22Rv1 (cell line): ENCODE data around the gene ATP6V1G3.

Experiments used
- H3K27ac ChIP-seq: fragments of 450-650 bp; 2 replicates; pipeline ENCODE4 v1.5.1; 2017
- ZFX ChIP-seq: fragments of 450-650 bp; IDR thresholded peaks from 2 replicates; pipeline ENCODE4 v1.6.1; 2017; ENCODE audit warnings: antibody characterized with exemption, borderline replicate concordance
- TF ChIP-seq, protein P1 (sequence below): fragments of 450-650 bp; IDR thresholded peaks from 2 replicates; pipeline ENCODE4 v1.5.1; 2017; ENCODE audit warnings: mild to moderate bottlenecking

Gene ATP6V1G3

DNA sequence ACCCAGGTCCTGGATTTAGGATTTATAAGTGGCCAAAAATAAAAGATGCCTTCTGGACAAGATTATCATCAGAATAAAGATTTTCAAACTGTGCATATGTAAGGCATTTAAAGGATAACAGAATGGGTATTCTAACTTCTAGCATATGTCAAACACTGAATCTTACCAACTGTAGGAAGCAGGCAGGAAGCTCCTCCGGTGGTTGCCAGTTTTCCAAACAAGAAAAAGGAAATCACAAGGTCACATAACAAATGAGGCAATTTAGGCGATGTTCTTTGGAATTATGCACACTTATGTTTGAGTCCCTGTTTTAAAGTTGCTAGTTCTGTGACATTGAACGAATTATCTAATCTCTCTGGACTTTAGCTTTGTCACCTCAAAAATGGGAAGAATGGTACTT is 48.9 kb downstream of the ATP6V1G3 start:
- no peak overlapping the region for H3K27ac ChIP-seq
- no peak for TF ChIP-seq ZFX
- TF ChIP-seq, protein P1, sequence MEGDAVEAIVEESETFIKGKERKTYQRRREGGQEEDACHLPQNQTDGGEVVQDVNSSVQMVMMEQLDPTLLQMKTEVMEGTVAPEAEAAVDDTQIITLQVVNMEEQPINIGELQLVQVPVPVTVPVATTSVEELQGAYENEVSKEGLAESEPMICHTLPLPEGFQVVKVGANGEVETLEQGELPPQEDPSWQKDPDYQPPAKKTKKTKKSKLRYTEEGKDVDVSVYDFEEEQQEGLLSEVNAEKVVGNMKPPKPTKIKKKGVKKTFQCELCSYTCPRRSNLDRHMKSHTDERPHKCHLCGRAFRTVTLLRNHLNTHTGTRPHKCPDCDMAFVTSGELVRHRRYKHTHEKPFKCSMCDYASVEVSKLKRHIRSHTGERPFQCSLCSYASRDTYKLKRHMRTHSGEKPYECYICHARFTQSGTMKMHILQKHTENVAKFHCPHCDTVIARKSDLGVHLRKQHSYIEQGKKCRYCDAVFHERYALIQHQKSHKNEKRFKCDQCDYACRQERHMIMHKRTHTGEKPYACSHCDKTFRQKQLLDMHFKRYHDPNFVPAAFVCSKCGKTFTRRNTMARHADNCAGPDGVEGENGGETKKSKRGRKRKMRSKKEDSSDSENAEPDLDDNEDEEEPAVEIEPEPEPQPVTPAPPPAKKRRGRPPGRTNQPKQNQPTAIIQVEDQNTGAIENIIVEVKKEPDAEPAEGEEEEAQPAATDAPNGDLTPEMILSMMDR = no peak

DNA sequence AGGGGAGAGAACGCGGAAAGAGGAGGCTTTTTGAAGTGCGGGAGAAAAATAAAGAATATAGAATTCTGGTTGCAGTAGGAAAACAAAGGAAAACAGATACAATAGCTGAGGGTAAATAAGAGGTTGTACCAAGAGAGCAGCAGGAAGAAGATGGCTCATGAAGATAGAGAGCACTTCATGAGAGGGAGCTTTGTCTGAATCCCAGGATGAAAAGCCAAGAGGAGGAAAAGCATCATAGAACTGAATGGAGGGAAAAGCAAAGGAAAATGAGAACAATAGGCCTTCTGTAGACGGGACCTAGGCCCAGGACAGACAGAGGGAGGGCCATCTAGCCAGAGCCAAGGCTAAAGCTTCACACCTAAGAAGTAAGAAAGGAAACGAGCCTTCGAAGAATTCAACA is 49.5 kb downstream of the ATP6V1G3 start:
- TF ChIP-seq, protein P1 = no peak
- no peak for TF ChIP-seq ZFX
- H3K27ac ChIP-seq = no peak overlapping the region

GRCh38 chr1:198490224-198490623 is 50.3 kb downstream of the ATP6V1G3 start:
- no peak overlapping the region for H3K27ac ChIP-seq
- TF ChIP-seq, protein P1 = no peak

GRCh38 chr1:198486903-198487302 is 53.6 kb downstream of the ATP6V1G3 start:
- H3K27ac ChIP-seq = no peak overlapping the region
- TF ChIP-seq, protein P1 = no peak
- no peak for TF ChIP-seq ZFX

GRCh38 chr1:198483645-198484044 is 56.8 kb downstream of the ATP6V1G3 start:
- H3K27ac ChIP-seq = no peak overlapping the region
- no peak for TF ChIP-seq ZFX
- TF ChIP-seq, protein P1 = no peak

DNA sequence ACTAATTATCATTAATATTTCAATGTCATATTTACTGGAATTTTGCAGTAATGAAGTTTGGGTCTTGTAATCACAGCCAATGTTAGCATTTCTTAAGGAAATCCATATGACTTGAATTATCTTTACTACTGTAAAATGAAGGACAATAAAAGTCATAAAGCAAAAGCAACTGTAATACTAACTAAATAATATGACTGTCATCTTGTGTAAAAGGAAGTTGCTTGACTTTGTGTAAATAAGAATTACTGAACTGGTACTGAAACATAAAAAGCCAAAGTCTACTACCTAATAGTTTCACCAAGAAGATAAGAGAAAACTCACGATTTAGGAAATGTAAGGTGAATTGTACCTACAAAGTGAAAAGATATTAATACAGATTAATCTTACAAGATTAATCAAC is 57.5 kb downstream of the ATP6V1G3 start:
- TF ChIP-seq, protein P1 = no peak
- no peak for TF ChIP-seq ZFX
- H3K27ac ChIP-seq = no peak overlapping the region

DNA sequence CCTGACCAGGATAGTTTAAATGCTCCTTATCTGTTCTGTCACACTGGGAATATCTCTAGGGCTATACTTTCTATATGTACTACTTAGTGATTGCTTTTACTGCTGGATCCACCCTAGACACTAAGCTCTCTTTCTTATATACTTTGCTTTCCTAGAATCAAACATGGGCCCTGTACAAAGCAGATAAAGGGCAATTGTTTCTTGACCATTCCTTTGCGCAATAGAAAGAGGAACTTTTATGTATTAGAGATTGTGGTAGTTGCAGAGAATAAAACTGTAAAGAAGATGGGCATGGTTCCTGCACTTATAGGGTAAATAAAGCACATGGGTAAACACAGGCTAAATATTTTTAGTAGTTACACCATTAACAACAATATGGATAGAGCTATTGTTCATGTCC is 58.8 kb downstream of the ATP6V1G3 start:
- no peak overlapping the region for H3K27ac ChIP-seq
- no peak for TF ChIP-seq ZFX
- TF ChIP-seq, protein P1 = no peak
